ENCODE results near the gene ARID3C.
A peak's percentile ranks its signal among the peaks of the same experiment; 100 is the strongest.

Gene ARID3C

DNA sequence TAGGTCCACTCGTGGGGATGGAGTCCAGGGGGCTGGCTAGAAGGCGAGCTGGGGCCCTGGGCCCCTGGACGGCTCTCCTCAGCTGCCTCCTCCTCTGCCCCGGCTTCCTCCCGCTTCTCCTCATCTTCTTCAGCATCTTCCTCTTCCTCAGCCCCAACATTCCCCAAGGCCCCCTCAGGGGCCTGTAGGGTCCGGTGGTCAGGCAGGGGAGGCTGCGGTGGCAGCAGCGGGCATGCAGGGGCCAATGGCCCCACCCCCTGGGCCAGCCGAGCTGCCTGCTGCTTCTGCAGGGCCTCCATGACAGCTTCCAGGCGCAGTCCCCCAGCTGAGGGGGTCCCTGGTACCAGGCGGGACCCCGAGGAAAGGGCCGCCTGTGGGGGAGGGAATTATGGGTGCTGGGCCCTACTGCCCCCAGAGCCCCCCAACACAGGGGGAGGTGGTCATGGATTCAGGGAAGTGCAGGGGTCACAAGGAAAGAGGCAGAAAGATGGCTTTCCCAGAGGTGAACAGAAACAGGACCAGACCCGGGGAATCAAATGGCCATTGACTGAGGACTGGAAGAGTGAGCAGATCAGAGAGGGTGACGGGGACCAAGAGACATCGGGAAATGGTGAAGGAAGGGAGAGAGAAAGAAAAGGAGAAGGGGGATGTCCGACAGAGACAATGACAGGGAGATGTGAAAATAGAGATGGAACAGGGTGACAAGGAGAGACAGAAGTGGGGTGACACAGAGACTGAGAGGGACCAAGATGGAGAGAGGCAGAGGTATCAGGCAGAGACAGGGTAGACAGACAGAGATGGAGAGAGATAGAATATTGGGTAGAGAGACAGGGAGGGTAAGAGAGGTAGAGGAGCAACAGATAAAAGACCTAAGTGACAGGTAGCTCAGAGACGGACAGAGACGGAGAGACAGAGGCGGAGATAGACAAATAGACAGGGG is 880 bp downstream of the ARID3C start:
- no peak for DNase-seq

DNA sequence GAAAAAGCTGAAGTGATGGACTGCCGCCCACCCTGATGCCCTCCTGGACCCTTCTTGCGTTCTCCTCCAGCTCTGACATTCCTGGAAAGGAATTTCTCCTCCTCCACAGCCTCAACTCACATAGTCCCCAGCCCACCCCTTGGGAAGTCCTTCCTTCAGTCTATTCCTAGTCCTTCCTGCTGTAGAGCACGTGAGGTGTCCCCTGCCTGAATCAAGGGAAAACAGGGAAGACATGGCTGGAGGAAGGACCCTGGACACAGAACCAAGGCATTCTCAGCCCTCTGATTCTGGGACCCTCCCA is 3.7 kb downstream of the ARID3C start:
- no peak for DNase-seq

DNA sequence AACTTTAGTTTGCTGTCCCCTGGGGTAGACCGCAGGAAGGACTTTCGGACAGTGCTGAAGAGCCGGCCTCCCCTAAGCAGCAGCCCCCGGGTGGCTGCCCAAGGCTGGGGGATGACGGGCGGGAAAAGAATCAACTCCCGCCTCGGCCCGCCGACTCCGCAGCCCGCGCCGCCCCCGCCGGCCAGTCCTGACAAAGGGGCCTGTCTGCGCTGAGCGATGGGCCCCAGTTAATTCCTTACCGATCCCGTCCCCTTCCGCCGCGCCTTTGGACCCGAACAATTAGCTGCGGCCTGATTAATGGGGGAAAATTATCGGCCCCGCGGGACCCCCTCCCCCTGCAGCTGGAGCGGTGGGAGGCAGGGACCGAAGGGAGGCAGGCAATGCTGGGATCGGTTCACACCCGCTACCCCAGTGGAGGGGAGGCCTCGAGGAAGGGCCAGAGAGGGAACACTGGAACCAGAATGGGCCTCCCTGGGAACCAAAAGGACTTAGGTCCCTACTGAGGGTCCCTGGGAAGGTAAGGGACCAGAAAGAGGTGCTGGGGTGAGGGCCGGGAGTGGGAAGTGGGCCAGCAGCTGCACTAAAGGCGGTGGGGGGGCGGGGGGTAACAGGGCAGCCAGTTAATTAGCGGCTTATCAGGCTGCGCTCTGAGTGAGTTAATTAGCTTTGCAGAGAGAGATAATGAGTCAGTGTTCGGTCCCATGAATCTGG is 4.2 kb downstream of the ARID3C start:
- DNase-seq = no peak

DNA sequence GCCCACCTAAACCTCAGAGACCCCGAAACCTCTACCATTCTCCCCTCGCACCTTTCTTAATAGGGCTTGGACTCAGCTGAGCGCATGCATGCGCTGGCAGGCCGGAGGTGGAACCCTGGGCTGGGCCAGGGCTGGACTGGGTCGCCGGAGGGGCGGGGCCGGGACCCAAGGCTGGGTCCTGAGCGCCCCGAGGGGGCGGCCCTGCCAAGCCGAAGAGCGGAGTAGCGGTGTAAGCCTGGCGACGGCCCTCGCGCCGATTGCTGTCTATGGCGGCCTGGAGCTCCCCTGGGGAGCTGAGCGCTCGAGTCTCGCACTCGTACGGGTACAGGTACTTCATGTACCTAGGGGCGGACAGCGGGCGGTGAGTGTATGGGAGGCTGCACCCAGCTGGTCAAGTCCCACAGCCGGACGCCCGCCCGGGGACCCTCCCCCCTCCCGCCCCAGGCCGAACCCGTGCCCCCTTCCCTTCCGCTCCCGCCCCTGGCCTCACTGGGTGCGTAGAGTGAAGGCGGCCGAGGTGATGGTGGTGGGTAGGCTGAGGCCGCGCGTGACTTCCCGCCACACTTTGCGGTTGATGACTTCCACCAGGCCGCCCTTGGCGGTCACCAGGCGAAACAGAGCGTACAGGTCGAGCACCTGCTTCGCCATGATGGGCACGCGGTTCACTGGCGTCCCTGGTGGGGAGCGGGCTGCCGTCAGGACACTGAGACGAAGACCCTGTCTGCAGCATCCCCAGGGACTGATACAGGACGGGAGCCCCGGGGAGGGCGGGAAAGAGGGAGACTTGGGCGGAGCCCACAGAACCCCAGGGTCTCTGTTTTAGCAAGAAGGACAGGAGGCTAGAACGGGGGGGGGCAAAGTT is 5.3 kb downstream of the ARID3C start:
- DNase-seq = no peak

DNA sequence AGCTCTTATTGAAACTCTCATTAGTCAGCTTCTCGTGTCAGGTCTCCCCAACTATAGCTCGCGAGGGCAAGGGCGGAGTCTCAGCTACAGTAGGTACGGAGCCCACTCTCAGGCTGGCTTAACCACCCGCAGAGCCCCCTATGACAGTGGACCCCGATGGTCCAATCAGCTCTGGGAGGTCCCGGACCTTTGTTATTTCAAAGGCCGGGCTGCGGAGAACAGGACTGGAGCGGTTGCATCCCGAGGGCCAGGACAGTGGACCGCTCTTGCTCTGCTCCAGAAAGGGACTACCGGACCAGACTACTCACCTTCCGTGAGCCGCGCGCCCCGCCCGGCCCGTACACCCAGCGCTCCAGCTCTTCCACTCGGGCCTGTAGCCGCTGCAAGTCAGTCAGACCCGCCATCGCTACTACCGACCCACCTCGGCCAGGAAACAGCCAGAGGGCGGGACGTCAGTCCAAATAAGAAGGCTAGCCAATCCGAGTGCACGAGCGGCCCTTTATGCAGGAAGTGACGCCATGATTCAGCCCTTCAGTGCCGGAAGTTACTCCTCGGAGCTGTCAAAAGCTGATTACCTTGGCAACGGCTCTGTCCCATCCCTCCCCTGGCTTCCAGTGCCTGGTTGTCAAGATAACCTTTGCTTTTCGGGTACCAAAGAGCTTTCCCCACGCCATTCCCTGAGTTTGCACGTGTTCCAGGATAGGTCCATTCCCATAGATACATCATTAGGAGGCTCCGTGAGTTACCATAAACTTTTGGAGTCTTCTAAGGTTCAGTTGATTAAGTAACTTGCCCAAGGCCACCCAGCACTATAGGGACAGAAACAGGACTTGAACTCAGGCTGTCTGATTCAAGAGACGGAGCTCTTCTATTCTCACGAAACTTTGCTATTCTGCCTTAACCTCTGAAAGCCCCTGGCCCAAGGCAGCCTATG is 8.5 kb downstream of the ARID3C start, which contains the start of gene DCTN3:
TSS of gene DCTN3 (minus strand) at position 435 of the 934 bp plus-strand sequence. CDS start at position 404, 31 bp downstream.
- peak; percentile 98 for DNase-seq

DNA sequence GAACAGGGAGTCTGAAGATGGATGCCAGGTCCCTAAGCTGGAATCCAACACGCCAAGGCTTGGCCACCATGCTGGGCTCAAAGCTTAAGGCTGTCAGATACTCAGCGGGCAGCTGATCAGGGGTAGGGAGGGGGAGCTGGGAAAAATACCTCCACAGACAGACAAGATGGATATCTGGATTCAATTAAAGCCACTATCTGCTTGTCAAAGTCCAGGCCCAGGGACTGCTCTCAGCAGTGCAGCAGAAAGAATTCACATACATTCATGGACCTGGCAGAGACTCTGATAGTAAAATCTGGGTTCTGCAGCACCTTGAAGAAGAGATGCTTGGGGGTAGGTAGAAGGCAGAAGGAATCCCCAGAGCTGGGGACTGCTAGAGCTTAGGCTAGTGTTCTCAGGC is 13.7 kb downstream of the ARID3C start:
- DNase-seq = no peak

DNA sequence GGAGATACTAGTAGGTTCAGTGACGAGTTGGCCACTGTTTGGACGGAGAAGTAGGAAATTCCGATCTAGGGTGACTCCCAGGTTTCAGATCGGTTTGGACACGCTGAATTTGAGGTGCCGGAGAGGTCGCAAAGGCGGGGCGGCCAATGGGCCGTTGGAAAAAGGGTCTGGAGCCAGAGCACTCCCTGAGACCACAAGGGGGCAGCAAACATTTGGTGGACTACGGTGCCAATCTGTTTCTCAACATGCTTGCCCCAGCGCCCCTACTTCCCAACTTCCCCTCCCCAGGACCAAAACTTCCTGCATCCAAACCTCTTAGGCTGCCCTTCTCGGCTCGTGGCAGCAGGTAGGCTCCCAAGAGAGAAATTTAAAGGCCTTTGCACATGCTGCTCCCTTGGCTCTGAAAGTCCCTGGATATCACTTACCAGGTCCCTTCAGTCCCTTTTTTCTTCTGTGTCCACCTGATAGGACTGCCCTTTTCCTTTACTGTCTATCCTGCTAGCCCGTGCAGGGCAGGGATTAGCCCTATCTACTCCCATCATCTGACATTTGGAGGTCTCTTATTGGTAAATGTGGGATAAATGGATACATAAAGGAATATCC is 16.0 kb downstream of the ARID3C start:
- peak; percentile 80 for DNase-seq

DNA sequence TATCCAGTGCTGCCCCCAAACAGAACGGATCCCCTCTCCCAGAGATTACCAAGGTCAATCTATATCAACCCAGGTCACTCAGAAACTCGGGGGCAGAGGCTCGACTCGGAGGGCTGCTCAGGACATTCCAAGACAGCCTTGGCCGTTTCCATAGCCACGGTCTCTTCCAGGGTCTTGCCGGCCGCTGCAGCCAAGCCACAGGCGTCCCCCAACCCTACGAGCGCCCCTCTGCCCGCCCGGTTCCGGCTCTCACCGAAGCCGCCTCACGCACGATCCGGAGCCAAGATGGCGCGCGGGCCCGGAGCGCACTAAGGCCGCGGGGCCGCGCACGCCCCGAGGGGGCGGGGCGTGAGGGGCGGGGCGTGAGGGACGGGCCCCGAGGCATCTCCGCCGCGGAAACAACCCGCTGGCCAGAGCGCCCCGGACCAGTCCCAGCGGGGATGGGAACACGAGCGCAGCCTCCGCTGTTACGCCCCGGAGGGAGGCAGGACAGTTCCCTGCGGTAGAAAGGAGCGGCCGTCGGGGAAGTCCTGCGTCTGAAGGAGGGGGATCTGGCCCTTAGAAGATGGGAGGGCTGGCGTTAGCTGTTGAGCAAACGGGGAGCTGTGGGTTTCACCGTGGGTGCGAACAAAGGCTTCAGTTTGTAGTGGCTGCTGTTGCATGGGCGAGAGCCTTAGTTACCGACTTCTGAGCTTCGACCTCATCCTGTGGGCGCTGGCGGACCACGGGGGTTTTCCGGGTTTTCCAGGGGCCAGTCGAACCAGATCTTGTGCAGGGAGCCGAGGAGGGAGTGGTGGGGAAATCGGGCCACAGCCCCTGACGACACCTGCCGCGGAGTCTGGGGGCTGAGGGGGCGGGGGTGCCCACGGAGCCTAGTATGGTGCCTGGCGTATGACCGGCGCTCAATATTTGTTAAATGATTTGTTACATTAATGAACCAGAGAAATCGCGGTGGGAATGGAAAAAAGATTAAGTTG is 16.8 kb downstream of the ARID3C start, which contains the start of gene RPP25L:
TSS of gene RPP25L (minus strand) at position 287 of the 977 bp plus-strand sequence. CDS start 801 bp downstream, outside the sequence.
- DNase-seq = peak; percentile 76

DNA sequence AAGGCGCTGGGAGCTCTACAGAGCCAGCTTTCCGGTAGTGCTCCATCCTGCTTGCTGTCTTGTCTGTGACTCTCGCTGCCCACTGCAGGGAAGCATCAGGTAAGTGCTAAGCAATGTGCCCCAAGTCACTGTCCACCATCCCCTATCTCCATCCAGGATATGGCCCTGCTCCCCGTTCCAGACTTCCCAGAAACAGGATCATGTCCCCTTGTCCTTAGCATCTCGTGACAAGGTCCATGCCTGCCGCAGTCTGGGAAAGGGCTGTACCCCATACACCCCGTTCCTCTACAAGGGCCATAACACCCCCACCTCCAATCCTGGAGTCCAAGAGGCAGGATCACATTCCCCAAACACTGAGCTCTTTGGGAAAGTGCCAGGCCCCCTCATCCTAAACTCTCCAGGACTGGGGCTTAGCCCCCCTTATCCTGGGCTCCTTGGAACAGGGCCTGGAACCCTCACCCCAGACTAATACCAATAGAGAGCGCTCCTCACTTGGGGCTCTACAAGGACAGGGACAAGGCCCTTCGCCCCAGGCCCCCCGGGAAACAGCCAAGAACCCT is 17.5 kb downstream of the ARID3C start:
- no peak for DNase-seq

DNA sequence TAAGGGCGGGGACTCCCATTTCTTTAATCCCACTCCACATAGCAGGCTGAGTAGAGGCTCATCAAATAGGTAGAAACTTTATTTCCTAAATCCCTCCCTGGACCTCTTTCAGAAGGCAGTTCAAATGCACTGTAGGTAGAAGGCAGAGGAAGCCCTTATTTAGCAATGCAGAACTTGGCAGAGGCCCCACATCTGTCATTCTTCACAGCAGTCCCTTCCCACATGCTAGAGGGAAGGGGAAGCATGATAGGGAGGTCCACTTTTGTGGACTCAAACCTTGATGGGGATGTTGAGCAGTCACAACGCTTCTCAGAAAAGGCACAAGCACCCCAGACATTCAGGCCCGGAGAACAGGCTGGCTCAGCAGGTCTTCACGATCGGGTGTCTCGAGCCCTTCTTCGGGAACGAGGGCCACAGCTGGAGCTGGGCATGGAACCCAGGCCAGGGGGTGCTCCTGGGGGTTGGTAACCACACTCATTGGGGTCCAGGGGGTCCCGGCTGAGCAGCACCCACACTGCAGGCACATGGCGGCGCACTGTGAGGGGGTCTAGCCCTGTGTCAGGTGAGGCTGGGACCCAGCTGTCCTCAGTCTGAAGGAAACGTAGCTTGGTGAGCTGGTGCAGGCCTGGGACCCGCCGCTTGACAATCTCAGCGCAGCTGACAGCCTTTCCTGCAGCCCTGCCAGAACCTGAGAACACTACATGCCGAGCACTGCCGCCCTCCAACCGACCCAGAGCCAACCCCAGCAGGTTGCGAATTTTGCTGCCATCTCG is 18.2 kb downstream of the ARID3C start:
- no peak for DNase-seq

DNA sequence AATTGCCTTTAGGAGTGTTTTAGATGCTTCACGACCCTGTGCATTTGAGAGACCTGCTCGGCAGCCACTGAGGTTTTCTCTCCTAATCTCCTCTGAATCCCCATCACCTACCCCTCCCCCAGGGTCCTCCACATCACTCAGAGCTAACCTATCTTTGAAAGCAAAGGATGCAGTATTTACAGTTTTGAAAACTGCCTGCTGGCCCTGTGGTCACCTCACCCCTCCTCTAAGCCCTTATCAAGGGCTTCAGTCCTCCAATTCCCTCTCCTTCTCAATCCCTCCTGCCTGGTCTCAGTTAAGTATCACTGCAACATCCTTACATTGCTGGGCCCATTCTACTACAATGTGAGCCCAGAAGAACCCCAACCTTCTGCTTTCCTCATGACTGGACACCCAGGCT is 21.5 kb downstream of the ARID3C start:
- no peak for DNase-seq

DNA sequence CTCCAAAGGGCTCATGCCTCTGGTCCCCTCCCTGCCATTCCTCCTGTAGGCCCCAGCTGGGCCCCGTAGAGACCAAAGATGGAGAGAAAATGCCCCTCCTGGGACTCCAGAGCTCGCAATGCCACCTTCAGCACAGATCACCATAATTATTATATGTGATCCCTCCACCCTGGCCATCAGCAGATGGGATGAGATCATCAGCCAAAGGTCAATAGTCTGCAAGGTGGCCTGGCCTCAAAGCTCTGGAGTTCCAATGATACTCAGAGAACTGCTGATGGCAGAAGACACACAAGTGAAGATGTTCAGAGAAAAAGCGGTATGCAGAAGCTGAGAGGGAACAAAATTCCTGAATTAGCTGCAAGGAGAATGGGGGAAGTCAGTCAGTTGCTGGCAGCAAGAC is 22.0 kb downstream of the ARID3C start:
- no peak for DNase-seq

DNA sequence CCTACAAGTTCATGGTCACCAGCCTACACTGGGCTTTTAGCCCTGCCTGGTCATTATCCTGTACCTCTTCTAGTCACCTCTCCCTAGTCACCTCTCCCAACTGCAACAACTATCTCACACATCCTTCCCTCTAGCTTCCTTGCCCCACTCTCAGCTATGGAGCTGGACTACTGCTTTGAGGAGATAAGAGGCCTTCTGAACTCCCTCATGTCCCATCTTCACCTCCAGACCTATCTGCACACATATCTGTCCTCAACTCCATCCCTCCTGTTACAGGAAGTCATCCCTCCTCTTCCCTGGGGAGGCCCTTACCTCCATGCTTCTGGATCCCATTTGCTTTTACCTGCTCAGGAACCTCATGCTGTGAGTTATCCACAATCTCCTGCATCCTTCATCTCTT is 22.7 kb downstream of the ARID3C start:
- DNase-seq = no peak

DNA sequence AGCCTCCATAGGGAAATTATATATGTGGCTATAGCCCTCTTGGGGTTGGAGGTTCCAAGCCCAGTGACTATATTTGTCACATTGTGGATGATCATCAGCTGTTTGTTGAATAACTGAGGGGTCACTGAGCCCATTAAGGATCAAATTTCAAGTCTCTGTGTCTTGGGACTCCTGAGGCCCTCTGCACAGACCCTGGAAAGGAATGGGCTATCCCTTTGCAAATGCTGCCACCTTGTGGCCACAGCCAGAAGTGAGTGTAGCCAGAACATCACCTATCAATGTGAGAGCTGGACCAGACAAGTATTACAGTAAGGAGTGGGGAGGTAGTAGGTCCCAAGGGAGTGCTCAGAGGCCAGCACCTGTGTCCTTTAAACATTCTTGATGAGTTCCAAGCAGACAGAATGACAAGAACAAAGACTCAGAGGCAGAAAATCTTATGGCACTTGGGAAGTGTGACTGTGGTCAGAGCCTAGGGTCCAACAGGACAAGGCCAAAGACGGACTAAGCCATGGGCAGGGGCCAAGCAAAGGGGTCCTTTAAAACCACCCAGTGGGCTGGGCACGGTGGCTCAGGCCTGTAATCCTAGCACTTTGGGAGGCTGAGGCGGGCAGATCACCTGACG is 25.1 kb downstream of the ARID3C start:
- peak; percentile 72 for DNase-seq

DNA sequence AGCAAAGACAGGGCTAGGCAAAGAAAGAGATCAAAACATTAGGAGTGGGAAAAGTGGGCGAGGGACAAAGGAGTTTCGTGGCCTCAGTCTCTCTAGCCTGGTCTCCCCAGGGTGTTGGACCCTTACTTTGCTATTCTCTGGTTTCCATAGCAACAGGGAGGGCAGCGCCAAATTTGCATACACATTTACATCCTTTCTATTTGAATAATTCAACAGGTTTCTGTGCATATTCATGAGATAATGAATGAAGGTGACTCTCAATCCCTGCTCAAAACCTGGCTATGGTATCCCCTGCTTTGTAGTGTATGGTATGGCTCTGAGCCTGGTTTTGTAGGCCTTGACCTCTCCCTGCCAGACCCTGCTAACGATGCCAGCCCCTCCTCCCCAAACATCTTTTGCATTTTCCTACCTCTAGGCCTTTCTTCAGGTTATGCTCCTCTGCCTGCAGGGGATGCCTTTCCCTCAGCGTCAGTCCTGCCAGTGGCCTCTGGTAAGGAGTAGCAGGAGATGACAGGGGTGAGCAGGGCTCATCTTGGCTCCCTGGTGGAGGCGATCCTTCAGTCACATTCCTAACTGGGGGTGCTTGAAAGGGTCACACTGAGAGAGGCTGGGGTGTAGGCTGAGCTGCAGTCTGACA is 26.8 kb downstream of the ARID3C start:
- no peak for DNase-seq

DNA sequence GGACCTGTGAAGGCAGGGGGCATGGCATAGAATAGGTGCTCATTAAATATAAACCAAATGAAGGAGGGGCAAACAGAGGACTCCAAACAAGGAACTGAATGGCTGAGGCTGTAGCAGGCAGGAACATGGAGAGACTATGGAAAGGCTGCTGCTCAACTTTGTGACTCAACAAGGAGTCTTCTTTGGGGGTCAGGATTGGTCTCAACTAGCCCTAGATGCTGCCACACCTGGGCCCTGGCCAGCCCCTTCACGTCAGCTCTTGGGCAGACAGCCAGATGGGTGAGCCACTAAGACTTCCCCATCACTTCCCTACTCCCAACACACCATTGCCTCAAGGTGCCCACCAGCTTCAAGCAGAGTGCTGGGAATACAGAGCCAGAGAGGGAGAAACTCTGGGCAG is 28.0 kb downstream of the ARID3C start:
- DNase-seq = no peak

DNA sequence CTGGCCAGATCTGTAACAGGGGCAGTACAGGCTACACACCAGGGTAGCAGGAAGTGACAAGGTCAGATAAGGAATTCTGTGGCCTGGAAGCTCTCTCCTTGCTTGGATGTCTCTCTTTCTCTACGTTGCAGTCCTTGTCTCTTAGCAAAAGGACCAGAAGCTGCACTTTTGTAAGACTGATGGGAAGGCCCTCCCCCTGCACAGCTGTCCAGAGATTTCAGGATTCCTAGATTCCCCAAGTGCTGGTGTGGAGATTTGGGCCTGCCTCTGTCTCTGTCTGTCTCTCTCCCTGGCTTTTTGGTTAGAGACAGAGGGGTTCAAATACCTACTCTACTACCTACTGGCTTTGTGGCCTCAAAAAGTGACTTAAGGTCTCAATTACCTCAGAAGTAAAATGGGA is 29.3 kb downstream of the ARID3C start:
- no peak for DNase-seq

DNA sequence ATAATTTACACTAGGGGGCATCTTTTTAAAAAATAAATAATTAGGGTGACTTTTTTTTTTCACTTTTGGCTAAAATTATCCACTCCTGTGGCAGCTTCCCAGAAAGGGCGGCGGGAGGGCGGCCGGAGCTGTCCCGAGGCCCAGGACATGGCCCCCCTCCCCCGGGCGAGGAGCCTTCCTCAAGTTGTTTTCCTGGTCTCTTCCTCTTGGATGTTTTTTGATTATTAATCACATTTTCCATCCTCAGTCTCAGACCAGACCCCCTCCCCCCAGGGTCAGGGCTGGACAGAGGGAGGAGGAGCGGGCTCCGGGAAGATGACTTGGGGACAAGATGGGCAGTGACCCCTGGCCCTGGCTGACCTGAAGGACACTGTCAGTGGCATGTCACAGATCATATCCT is 34.7 kb downstream of the ARID3C start:
- DNase-seq = no peak

Measured in NCI-H1092 treated with DMSO at 0.1 percent for 48 hours (cell line).